Left forelimb (tissue), 1 donor: ENCODE results near the gene LDHB.
"Not testable (repeated sequence)": the region's sequence is repeated elsewhere in the genome, so short reads cannot be mapped to it uniquely, and the experiment has no call there.

Source experiments
- DNase-seq: peaks from one replicate; pipeline ENCODE4 v3.0.0-alpha.2; 2018; ENCODE audit warnings: low spot score

The LDHB gene

GRCh38 chr12:21607701-21608100 is 49.9 kb downstream of the LDHB start:
- no peak for DNase-seq

- no peak for DNase-seq
These were observed 51.5 kb downstream of the LDHB start for GRCh38 chr12:21606175-21606574.

GRCh38 chr12:21604245-21605101 is 53.2 kb downstream of the LDHB start, which contains the start of gene GYS2:
Gene GYS2 (minus strand): TSS chr12:21604847. CDS start chr12:21604592, 255 bp downstream.
- no peak for DNase-seq

- DNase-seq = no peak
These were observed 54.9 kb downstream of the LDHB start for GRCh38 chr12:21602774-21603173.

- DNase-seq = no peak
These were observed 57.4 kb downstream of the LDHB start for GRCh38 chr12:21600196-21600595.

GRCh38 chr12:21599143-21599999 is 58.3 kb downstream of the LDHB start:
- DNase-seq = no peak

GRCh38 chr12:21598651-21599050 is 59.0 kb downstream of the LDHB start:
- DNase-seq = no peak

GRCh38 chr12:21595356-21595755 is 62.3 kb downstream of the LDHB start:
- not testable (repeated sequence) for DNase-seq

- no peak for DNase-seq
These were observed 72.2 kb downstream of the LDHB start for GRCh38 chr12:21585485-21585884.
